Mesenchymal stem cell (in vitro differentiated cells and primary cell): ENCODE data around the gene UBAC2.
A peak's percentile ranks its signal among the peaks of the same experiment; 100 is the strongest.

ENCODE experiments used
- DNase-seq: peaks from one replicate; pipeline ENCODE4 v3.0.0-alpha.2; 2013
- H2AFZ ChIP-seq: one replicate; pipeline ENCODE4 v1.6.1; 2013; ENCODE audit warnings: low read depth, mild to moderate bottlenecking, control low read depth, inconsistent platforms, low read length, moderate library complexity
- H2AK5ac ChIP-seq: 2 replicates; pipeline ENCODE4 v1.6.1; 2013; ENCODE audit warnings: low read length, moderate library complexity, mild to moderate bottlenecking, inconsistent platforms; ENCODE audit not compliant: severe bottlenecking
- H2BK120ac ChIP-seq: one replicate; pipeline ENCODE4 v1.6.1; 2013; ENCODE audit warnings: low read depth, mild to moderate bottlenecking, inconsistent platforms, low read length, moderate library complexity
- H2BK12ac ChIP-seq, 2 experiments: one replicate each; pipeline ENCODE4 v1.6.1; 2013; ENCODE audit warnings: inconsistent platforms in 2 of 2, low read length in 2 of 2, mild to moderate bottlenecking in 2 of 2, moderate library complexity in 2 of 2, control low read depth in 1 of 2
- H2BK15ac ChIP-seq: one replicate; pipeline ENCODE4 v1.6.1; 2013; ENCODE audit warnings: mild to moderate bottlenecking, low read depth, inconsistent platforms; ENCODE audit not compliant: poor library complexity, severe bottlenecking
- H2BK5ac ChIP-seq: 2 replicates; pipeline ENCODE4 v1.6.1; 2013; ENCODE audit warnings: low read depth, mild to moderate bottlenecking, low read length, control low read depth, inconsistent platforms; ENCODE audit not compliant: poor library complexity, severe bottlenecking
- H3K14ac ChIP-seq, 2 experiments: one replicate each; pipeline ENCODE4 v1.6.1; 2013; ENCODE audit warnings: inconsistent platforms in 2 of 2, low read length in 2 of 2, control low read depth in 1 of 2, mild to moderate bottlenecking in 1 of 2, moderate library complexity in 1 of 2
- H3K18ac ChIP-seq, 2 experiments: one replicate each; pipeline ENCODE4 v1.6.1; 2013; ENCODE audit warnings: inconsistent platforms in 2 of 2, low read length in 2 of 2, control low read depth in 1 of 2, low read depth in 1 of 2, mild to moderate bottlenecking in 1 of 2
- H3K23ac ChIP-seq, 2 experiments: one replicate each; pipeline ENCODE4 v1.6.1; 2013; ENCODE audit warnings: inconsistent platforms in 2 of 2, low read length in 2 of 2, mild to moderate bottlenecking in 2 of 2, moderate library complexity in 2 of 2, control low read depth in 1 of 2
- H3K27ac ChIP-seq: 2 replicates; pipeline ENCODE4 v1.5.1; 2013; ENCODE audit warnings: mild to moderate bottlenecking, moderate library complexity, low read length, control low read depth, inconsistent platforms; ENCODE audit not compliant: poor library complexity, severe bottlenecking
- H3K27me3 ChIP-seq, 2 experiments: 2 replicates each; pipeline versions ENCODE4 v1.6.1 to v1.7.0; 2013; ENCODE audit warnings: low read length in 2 of 2, mild to moderate bottlenecking in 2 of 2, moderate library complexity in 2 of 2, control low read depth in 1 of 2, inconsistent platforms in 1 of 2; ENCODE audit not compliant: control insufficient read depth in 1 of 2, insufficient read depth in 1 of 2
- H3K36me3 ChIP-seq, 2 experiments: 2 replicates each; pipeline versions ENCODE4 v1.6.1 to v1.7.0; 2013; ENCODE audit warnings: low read length in 2 of 2, control low read depth in 1 of 2, inconsistent platforms in 1 of 2, low read depth in 1 of 2, mild to moderate bottlenecking in 1 of 2; ENCODE audit not compliant: insufficient read depth in 2 of 2, control insufficient read depth in 1 of 2
- H3K4ac ChIP-seq, 2 experiments: one replicate each; pipeline ENCODE4 v1.6.1; 2013; ENCODE audit warnings: inconsistent platforms in 2 of 2, low read length in 2 of 2, mild to moderate bottlenecking in 2 of 2, moderate library complexity in 2 of 2, control low read depth in 1 of 2, low read depth in 1 of 2
- H3K4me1 ChIP-seq: 2 replicates; pipeline ENCODE4 v1.6.1; 2013; ENCODE audit warnings: low read depth, low read length, control low read depth; ENCODE audit not compliant: control insufficient read depth, insufficient read depth
- H3K4me2 ChIP-seq: 2 replicates; pipeline ENCODE4 v1.6.1; 2013; ENCODE audit warnings: low read length, mild to moderate bottlenecking, inconsistent platforms; ENCODE audit not compliant: poor library complexity, severe bottlenecking
- H3K4me3 ChIP-seq, 2 experiments: 2 replicates each; pipeline versions ENCODE4 v1.5.1 to v1.7.0; 2013; ENCODE audit warnings: low read length in 2 of 2, mild to moderate bottlenecking in 2 of 2, control low read depth in 1 of 2, low read depth in 1 of 2; ENCODE audit not compliant: insufficient read depth in 1 of 2
- H3K79me1 ChIP-seq: replicated peaks from 2 replicates; pipeline ENCODE4 v1.6.1; 2013; ENCODE audit warnings: mild to moderate bottlenecking, control low read depth, low read length, inconsistent platforms; ENCODE audit not compliant: poor library complexity, severe bottlenecking
- H3K9ac ChIP-seq: 2 replicates; pipeline ENCODE4 v1.7.0; 2013; ENCODE audit warnings: mild to moderate bottlenecking, low read length, moderate library complexity
- H3K9me3 ChIP-seq: 2 replicates; pipeline ENCODE4 v1.7.0; 2013; ENCODE audit warnings: mild to moderate bottlenecking, low read length; ENCODE audit not compliant: control insufficient read depth
- H4K8ac ChIP-seq: one replicate; pipeline ENCODE4 v1.6.1; 2013; ENCODE audit warnings: inconsistent platforms, mild to moderate bottlenecking, low read length, moderate library complexity
- H4K91ac ChIP-seq: one replicate; pipeline ENCODE4 v1.6.1; 2013; ENCODE audit warnings: mild to moderate bottlenecking, low read length, inconsistent platforms
- WGBS: methylation state at CpG from one replicate; pipeline ENCODE4 v1.1.7; 2013; ENCODE audit warnings: mixed read lengths; 5-methylcytosine and 5-hydroxymethylcytosine counted together

UBAC2 gene

DNA sequence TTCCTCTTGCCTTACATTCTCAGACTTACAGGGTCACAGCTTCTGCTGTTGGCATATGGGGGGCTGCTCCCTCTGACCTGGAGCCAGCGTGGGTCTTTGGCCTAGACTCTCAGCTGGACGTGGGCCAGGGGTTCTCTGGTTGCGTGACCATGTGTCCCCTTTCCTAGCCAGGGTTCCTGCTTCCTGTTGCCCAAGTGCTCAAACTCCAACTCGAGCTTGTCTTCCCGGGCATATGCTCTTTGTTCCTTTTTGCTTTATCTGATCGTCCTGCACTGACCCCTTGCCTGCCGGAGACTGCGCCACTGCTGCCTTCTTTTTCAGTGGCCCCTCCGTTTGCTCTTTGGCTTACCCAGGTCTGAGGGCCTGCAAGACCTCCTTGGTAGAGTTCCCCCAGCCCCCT, 131.8 kb downstream of the UBAC2 start:
- H2BK120ac ChIP-seq, result no peak overlapping the region
- peaks cover 1% of the 10 kb centered on the region for H3K79me1 ChIP-seq
- no peak overlapping the region for H2AFZ ChIP-seq
- H3K4me1 ChIP-seq, result no peaks in the 10 kb centered on the region
- no peaks in the 10 kb centered on the region for H3K27me3 ChIP-seq
- peak overlapping the region; percentile 85 for H4K8ac ChIP-seq
- no peak overlapping the region for H2BK5ac ChIP-seq
- H3K4me2 ChIP-seq, result no peak overlapping the region
- H3K23ac ChIP-seq, result no peak overlapping the region
- peak overlapping the region in 1 of 2 experiments; percentile 31 for H3K18ac ChIP-seq
- H3K4ac ChIP-seq, result no peak overlapping the region
- no peak for DNase-seq
- 93% methylated on average over 9 of the region's 9 CpGs for WGBS
- H3K4me3 ChIP-seq, result no peak overlapping the region
- H2BK12ac ChIP-seq, result peak overlapping the region in 1 of 2 experiments; percentile 4
- peaks cover 6 to 14% of the 10 kb centered on the region in 2 experiments for H3K36me3 ChIP-seq
- no peak overlapping the region for H2BK15ac ChIP-seq
- H2AK5ac ChIP-seq, result no peak overlapping the region
- H3K9me3 ChIP-seq, result no peaks in the 10 kb centered on the region
- no peak overlapping the region for H3K27ac ChIP-seq
- peak overlapping the region; percentile 0 for H4K91ac ChIP-seq
- no peak overlapping the region for H3K14ac ChIP-seq
- no peak overlapping the region for H3K9ac ChIP-seq

DNA sequence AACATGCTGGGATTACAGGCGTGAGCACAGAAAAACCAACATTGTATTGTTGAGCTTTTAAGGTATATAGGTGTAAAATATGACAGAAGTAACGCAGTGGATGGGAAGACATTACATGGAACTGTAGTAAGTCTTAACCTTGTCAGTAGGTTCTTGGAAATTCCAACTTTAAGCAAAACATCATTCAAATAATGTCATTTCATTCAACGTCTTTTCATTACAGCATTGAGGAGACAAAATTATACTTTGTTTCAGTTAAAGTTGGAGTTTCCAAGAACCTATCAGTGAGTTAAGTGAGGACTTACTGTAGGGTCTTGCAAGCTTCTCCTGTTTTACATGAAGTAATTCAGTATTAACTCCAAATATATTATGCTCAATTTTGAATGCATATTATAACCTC, 133.6 kb downstream of the UBAC2 start:
- no peak overlapping the region for H3K4ac ChIP-seq
- no peak overlapping the region for H2BK12ac ChIP-seq
- no peak for DNase-seq
- no peaks in the 10 kb centered on the region for H3K27me3 ChIP-seq
- H3K9me3 ChIP-seq, result no peaks in the 10 kb centered on the region
- H2BK120ac ChIP-seq, result no peak overlapping the region
- no peak overlapping the region for H2BK15ac ChIP-seq
- no peak overlapping the region for H3K18ac ChIP-seq
- no peak overlapping the region for H2AK5ac ChIP-seq
- no peak overlapping the region for H3K9ac ChIP-seq
- H3K23ac ChIP-seq, result no peak overlapping the region
- WGBS, result 97% methylated on average over 2 of the region's 3 CpGs
- peaks cover 8% of the 10 kb centered on the region for H3K79me1 ChIP-seq
- no peak overlapping the region for H4K91ac ChIP-seq
- no peak overlapping the region for H4K8ac ChIP-seq
- H3K36me3 ChIP-seq, result peaks cover 6% of the 10 kb centered on the region in 2 experiments
- H3K14ac ChIP-seq, result no peak overlapping the region
- H3K4me3 ChIP-seq, result no peak overlapping the region
- no peaks in the 10 kb centered on the region for H3K4me1 ChIP-seq
- no peak overlapping the region for H2BK5ac ChIP-seq
- H2AFZ ChIP-seq, result no peak overlapping the region
- H3K27ac ChIP-seq, result no peak overlapping the region
- H3K4me2 ChIP-seq, result no peak overlapping the region

DNA sequence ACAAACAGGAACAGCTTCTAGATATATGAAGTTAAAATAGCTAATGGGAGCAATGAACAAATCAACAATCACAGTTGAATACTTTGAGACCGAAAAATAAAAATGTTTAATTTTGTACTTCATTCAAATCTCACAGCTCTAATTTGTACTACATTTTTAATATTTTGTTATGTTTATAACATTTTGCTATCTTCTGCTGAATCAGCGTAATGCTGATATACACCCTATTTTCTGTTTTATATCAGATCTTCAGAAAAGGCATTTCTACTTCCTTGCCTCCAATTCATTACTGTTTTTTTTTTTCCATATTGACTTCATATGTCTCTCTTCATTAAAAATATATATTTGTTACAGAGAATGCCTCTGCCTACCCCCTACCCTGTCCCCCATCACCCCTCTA, 134.4 kb downstream of the UBAC2 start:
- no peak overlapping the region for H2BK5ac ChIP-seq
- no peak overlapping the region for H3K4me2 ChIP-seq
- peaks cover 8% of the 10 kb centered on the region for H3K79me1 ChIP-seq
- no peak overlapping the region for H2BK120ac ChIP-seq
- no peak overlapping the region for H3K9ac ChIP-seq
- no peak overlapping the region for H3K23ac ChIP-seq
- H2BK12ac ChIP-seq, result no peak overlapping the region
- H3K4me1 ChIP-seq, result no peaks in the 10 kb centered on the region
- no peak overlapping the region for H2AK5ac ChIP-seq
- no peaks in the 10 kb centered on the region for H3K9me3 ChIP-seq
- peaks cover 0 to 3% of the 10 kb centered on the region in 2 experiments for H3K36me3 ChIP-seq
- H3K14ac ChIP-seq, result no peak overlapping the region
- WGBS, result no CpG with 5 or more reads among the region's 2 CpGs
- H3K18ac ChIP-seq, result no peak overlapping the region
- H2BK15ac ChIP-seq, result no peak overlapping the region
- no peak overlapping the region for H3K4ac ChIP-seq
- no peak overlapping the region for H3K4me3 ChIP-seq
- DNase-seq, result no peak
- H3K27ac ChIP-seq, result no peak overlapping the region
- H4K8ac ChIP-seq, result no peak overlapping the region
- no peaks in the 10 kb centered on the region for H3K27me3 ChIP-seq
- no peak overlapping the region for H4K91ac ChIP-seq
- no peak overlapping the region for H2AFZ ChIP-seq

DNA sequence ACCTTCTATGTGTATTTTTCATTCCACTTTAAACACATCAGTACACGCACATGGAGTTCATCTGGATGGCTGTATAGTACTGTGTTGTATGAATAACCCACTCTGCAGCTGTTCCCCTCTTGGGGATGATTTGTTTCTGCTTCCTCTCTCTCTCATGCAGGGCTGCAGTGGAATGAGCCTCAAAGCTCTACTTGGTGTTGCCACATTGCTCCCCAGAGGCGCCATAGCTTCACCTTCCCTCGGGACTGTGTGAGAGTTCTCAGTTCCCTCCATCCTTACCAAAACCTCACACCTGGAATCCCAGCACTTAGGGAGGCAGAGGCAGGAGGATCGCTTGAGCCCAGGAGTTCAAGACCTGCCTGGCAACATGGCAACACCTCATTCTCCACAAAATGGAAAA, 134.9 kb downstream of the UBAC2 start:
- no peak overlapping the region for H2AK5ac ChIP-seq
- no peak overlapping the region for H4K91ac ChIP-seq
- H3K4me1 ChIP-seq, result peaks cover 2% of the 10 kb centered on the region
- H3K79me1 ChIP-seq, result peaks cover 8% of the 10 kb centered on the region
- H2AFZ ChIP-seq, result no peak overlapping the region
- peaks cover 5 to 6% of the 10 kb centered on the region in 2 experiments for H3K36me3 ChIP-seq
- no peak overlapping the region for H3K18ac ChIP-seq
- no peak for DNase-seq
- no peak overlapping the region for H3K9ac ChIP-seq
- H3K4me3 ChIP-seq, result no peak overlapping the region
- no peak overlapping the region for H2BK5ac ChIP-seq
- no peak overlapping the region for H3K23ac ChIP-seq
- H3K27me3 ChIP-seq, result no peaks in the 10 kb centered on the region
- H3K4me2 ChIP-seq, result no peak overlapping the region
- WGBS, result 83% methylated on average over 2 of the region's 4 CpGs
- no peak overlapping the region for H3K27ac ChIP-seq
- no peak overlapping the region for H3K4ac ChIP-seq
- no peaks in the 10 kb centered on the region for H3K9me3 ChIP-seq
- H2BK15ac ChIP-seq, result no peak overlapping the region
- no peak overlapping the region for H2BK120ac ChIP-seq
- no peak overlapping the region for H4K8ac ChIP-seq
- H2BK12ac ChIP-seq, result no peak overlapping the region
- H3K14ac ChIP-seq, result no peak overlapping the region
